ENCODE measurements around the gene GNB1L. TPM values are rescaled to one million over a fixed set of nuclear protein-coding genes. Genes with fewer than 3 reads are reported as not detected.

The GNB1L gene
- total and polyA plus RNA-seq, 2 of the 13 experiments (the other 11 are each of a cell fraction or from before 2014, with no cell fraction given), result 2.5 to 7.4 TPM

- Histone ChIP-seq H3K4me2 (ENCODE audit: low read depth, low read length) (no peak overlapping the region), H3K9me3 (ENCODE audit: low read length) (no peaks in the 10 kb centered on the region), H3K79me2 (ENCODE audit: insufficient read depth, low read length) (peaks cover 45% of the 10 kb centered on the region), H3K27me3 (ENCODE audit: control insufficient read depth in 1 of 2, insufficient read depth in 2 of 2, low read length in 2 of 2) (no peaks in the 10 kb centered on the region; a peak in 1 of 5 replicates), H3K4me3 (replicated peaks in 1 of 3; ENCODE audit: insufficient read depth in 1 of 3, low read depth in 2 of 3, low read length in 3 of 3) (no peak overlapping the region), H3K4me1 (ENCODE audit: insufficient read depth, low read length) (peaks cover 60% of the 10 kb centered on the region), H3K27ac (ENCODE audit: extremely low read length, insufficient read depth, low read length) (no peak overlapping the region), H4K20me1 (ENCODE audit: insufficient read depth, low read length) (peaks cover 9% of the 10 kb centered on the region), H3K36me3 (replicated peaks in 1 of 2; ENCODE audit: control insufficient read depth in 1 of 2, insufficient read depth in 2 of 2, low read length in 2 of 2) (peaks cover 6 to 26% of the 10 kb centered on the region in 2 experiments), H3K9ac (ENCODE audit: insufficient read depth, low read depth, low read length) (no peak overlapping the region; the same call in 1 of the 2 replicates), H2AFZ (ENCODE audit: low read length) (no peak overlapping the region)
- POLR2A ChIA-PET, result no interaction called here
- intact Hi-C loops (cut with micrococcal nuclease; ENCODE audit: unreplicated experiment) (no loop called here), in situ Hi-C loops (cut with HindIII; ENCODE audit: extremely low pct_ligation_motif_present, low pct_unique_long_range_greater_than_20kb) (loop anchor here (5.0 kb wide), 1 partner anchor 51 kb away; no protein-coding TSS in a partner anchor)
- WGBS (ENCODE audit: low lambda C conversion rate), result 95% methylated on average over 3 of the region's 21 CpGs
- ATAC-seq, result no peak
- CTCF ChIA-PET (ENCODE audit: low intra/inter-chr PET ratio, low total read pairs), result no interaction called here
- DNase-seq (ENCODE audit: low spot score), result no peak
- BruUV-seq (replicated peaks), result no TSS peak
- TF ChIP-seq ZNF687 (CRISPR knock-in tag; IDR thresholded peaks at IDR 0.05) (peak; percentile 26; the same call in 1 of the 2 replicates), GRHL1 (CRISPR knock-in tag; conservative IDR thresholded peaks at IDR 0.05) (no peak), AGO2 (optimal IDR thresholded peaks at IDR 0.05; ENCODE audit: low read depth, low read length) (peak; percentile 38)
- no peak for FAIRE-seq
Observed at GRCh38 chr22:19851291-19852176, 3.1 kb downstream of the GNB1L start.

All from HepG2 (cell line).